Spleen (tissue), 11 donors: ENCODE measurements around the gene PAK6. TPM values are rescaled to one million over a fixed set of nuclear protein-coding genes. Genes with fewer than 3 reads are reported as not detected.

Source experiments
- DNase-seq: peaks from one replicate; pipeline ENCODE4 v3.0.0-alpha.2; 2020
- H3K27ac ChIP-seq, 8 donors: fragments of 200-600 bp; sonication (generic) in 7 of 8; 1 replicate in 4 of 8; 2 replicates in 4 of 8; pipeline versions ENCODE4 v1.5.0 to v1.8.0; 2016 to 2021; ENCODE audit warnings: inconsistent platforms in 4 of 8, mild to moderate bottlenecking in 4 of 8, moderate library complexity in 1 of 8
- H3K27me3 ChIP-seq, 7 donors: fragments of 200-600 bp; sonication (generic) in 6 of 7; replicated peaks in 1 of 7; 1 replicate in 4 of 7; 2 replicates in 3 of 7; pipeline versions ENCODE4 v1.5.0 to v1.8.0; 2016 to 2021; ENCODE audit warnings: inconsistent platforms in 3 of 7, mild to moderate bottlenecking in 1 of 7
- H3K36me3 ChIP-seq, 6 donors: fragments of 200-600 bp; sonication (generic) in 5 of 6; 1 replicate in 4 of 6; 2 replicates in 2 of 6; pipeline versions ENCODE4 v1.5.0 to v1.8.0; 2016 to 2021; ENCODE audit warnings: inconsistent platforms in 2 of 6
- H3K4me1 ChIP-seq, 6 donors: fragments of 200-600 bp; sonication (generic) in 5 of 6; 1 replicate in 3 of 6; 2 replicates in 3 of 6; pipeline versions ENCODE4 v1.5.0 to v1.8.0; 2016 to 2021; ENCODE audit warnings: inconsistent platforms in 3 of 6
- H3K4me3 ChIP-seq, 8 donors: fragments of 200-600 bp; sonication (generic) in 7 of 8; 1 replicate in 4 of 8; 2 replicates in 4 of 8; pipeline versions ENCODE4 v1.5.0 to v1.8.0; 2016 to 2021; ENCODE audit warnings: inconsistent platforms in 4 of 8, mild to moderate bottlenecking in 4 of 8, moderate library complexity in 2 of 8
- H3K9me3 ChIP-seq, 8 donors: fragments of 200-600 bp; sonication (generic) in 7 of 8; 1 replicate in 4 of 8; 2 replicates in 4 of 8; pipeline versions ENCODE4 v1.5.0 to v1.8.0; 2016 to 2021; ENCODE audit warnings: inconsistent platforms in 4 of 8
- POLR2A ChIP-seq, 3 donors: fragments of 450-650 bp; IDR thresholded peaks; one replicate each; pipeline ENCODE4 v1.5.1; 2017; ENCODE audit warnings: antibody characterized with exemption in 3 of 3, mild to moderate bottlenecking in 1 of 3
- POLR2AphosphoS5 ChIP-seq, 3 donors: sonication (generic); formaldehyde crosslinking; IDR thresholded peaks; one replicate each; pipeline ENCODE4 v1.5.1; 2017; ENCODE audit warnings: antibody characterized with exemption in 3 of 3
- WGBS, 5 donors: extraction: QIAGEN DNeasy Blood & Tissue Kit in 3 of 5; methylation state at CpG; one replicate each; pipeline versions ENCODE4 v1.1.5 to v1.1.7; 2013 to 2018; 5-methylcytosine and 5-hydroxymethylcytosine counted together
- intact Hi-C: fragments of 100-400 bp; cut with DNase I; formaldehyde crosslinking; loops from one replicate; pipeline ENCODE4 v1.15.0; 2023; ENCODE audit warnings: low total_unique reads
- polyA plus RNA-seq, 3 donors: library from polyadenylated mRNA; stranded (reverse); fragments of 200-250 nt; gene quantifications; one replicate each; pipeline ENCODE4 v1.2.1, GENCODE V29; 2013
- total RNA-seq, 7 donors: library from RNA; depleted of rRNA in 3 of 7; stranded (reverse); fragments of >200 nt in 3 of 7; fragmentation: NEBNext Ultra II Directional in 4 of 7; extraction: Animal tissue kit (Norgen Biotek cat#: 25700) in 4 of 7; gene quantifications; one replicate each; pipeline versions ENCODE4 v1.1.0 to v1.2.1, GENCODE V29; 2016 to 2021
- TF ChIP-seq, protein P1 (sequence below), 11 experiments: fragments of 200-600 bp in 7 of 11; fragments of 450-650 bp in 4 of 11; sonication (generic) in 4 of 11; IDR thresholded peaks in 8 of 11; conservative IDR thresholded peaks in 3 of 11; 1 replicate in 7 of 11; 2 replicates in 4 of 11; pipeline versions ENCODE4 v1.4.0 to v1.8.0; 2016 to 2021; ENCODE audit warnings: antibody characterized with exemption in 11 of 11, inconsistent platforms in 4 of 11, mild to moderate bottlenecking in 1 of 11
- donor health status: healthy with polysubstance abuse.
- donor health status: DM: no; HTN: no; CAD: no; lungs with moderate emphysema.
- donor health status: DM: no; HTN: no; CAD: no.
- donor health status: Bipolar disorder and iron deficiency.
- donor health status: healthy.
- donor health status: DM: no; HTN: no; CAD: no.
- donor health status: DM: yes; HTN: yes; CAD: no.

Gene PAK6
- total and polyA plus RNA-seq, 10 donors: 0.24 to 5.4 (median 1.7) TPM

DNA sequence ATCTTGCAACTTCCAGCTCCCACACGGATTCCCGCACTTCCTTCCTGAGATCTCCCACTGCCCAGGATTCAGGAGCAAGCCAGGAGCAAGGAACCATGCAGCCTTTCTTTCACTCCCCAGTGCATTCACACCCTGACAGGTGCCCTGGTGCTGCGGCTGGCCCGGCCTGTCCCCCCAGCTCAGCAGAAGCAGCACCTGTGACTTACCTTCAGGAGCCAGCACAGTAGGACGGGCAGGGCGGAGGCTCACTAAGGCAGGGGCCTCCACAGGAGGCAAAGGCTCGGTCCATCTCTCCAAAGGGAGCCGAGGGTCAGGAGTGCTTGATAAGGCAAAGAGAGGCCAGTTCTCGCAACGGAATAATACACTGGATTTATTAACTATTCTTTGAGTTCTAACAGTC, 39.2 kb downstream of the PAK6 start:
- Histone ChIP-seq H3K4me1 (peaks cover 4 to 83% (median 37%) of the 10 kb centered on the region in 6 donors), H3K4me3 (no peak overlapping the region), H3K27ac (no peak overlapping the region), H3K27me3 (peaks cover 0 to 69% (median 42%) of the 10 kb centered on the region in 7 donors), H3K9me3 (no peaks in the 10 kb centered on the region), H3K36me3 (no peaks in the 10 kb centered on the region)
- WGBS, 5 donors: 68 to 78% (median 73%) methylated on average over 6 to 10 of the region's 10 CpGs
- no peak for TF ChIP-seq POLR2AphosphoS5 (IDR thresholded peaks at IDR 0.05)
- TF ChIP-seq, protein P1, sequence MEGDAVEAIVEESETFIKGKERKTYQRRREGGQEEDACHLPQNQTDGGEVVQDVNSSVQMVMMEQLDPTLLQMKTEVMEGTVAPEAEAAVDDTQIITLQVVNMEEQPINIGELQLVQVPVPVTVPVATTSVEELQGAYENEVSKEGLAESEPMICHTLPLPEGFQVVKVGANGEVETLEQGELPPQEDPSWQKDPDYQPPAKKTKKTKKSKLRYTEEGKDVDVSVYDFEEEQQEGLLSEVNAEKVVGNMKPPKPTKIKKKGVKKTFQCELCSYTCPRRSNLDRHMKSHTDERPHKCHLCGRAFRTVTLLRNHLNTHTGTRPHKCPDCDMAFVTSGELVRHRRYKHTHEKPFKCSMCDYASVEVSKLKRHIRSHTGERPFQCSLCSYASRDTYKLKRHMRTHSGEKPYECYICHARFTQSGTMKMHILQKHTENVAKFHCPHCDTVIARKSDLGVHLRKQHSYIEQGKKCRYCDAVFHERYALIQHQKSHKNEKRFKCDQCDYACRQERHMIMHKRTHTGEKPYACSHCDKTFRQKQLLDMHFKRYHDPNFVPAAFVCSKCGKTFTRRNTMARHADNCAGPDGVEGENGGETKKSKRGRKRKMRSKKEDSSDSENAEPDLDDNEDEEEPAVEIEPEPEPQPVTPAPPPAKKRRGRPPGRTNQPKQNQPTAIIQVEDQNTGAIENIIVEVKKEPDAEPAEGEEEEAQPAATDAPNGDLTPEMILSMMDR (IDR thresholded peaks at IDR 0.05 in 8 of 11, conservative IDR thresholded peaks at IDR 0.05 in 3 of 11): no peak
- no peak for TF ChIP-seq POLR2A (IDR thresholded peaks at IDR 0.05)
- intact Hi-C loops: loop anchor here (2.0 to 5.0 kb wide), 3 partner anchors 61 to 231 kb away; no protein-coding TSS in a partner anchor
- no peak for DNase-seq

- intact Hi-C loops: loop anchor here (2.0 to 5.0 kb wide), 3 partner anchors 59 to 232 kb away; no protein-coding TSS in a partner anchor
- DNase-seq: peak; percentile 94
- peaks cover 0 to 80% (median 50%) of the 10 kb centered on the region in 7 donors for H3K27me3 ChIP-seq
- H3K9me3 ChIP-seq: no peaks in the 10 kb centered on the region
- peaks cover 10 to 89% (median 45%) of the 10 kb centered on the region in 6 donors for H3K4me1 ChIP-seq
- H3K36me3 ChIP-seq: no peaks in the 10 kb centered on the region
- H3K27ac ChIP-seq: no peak overlapping the region
- WGBS, 5 donors: 30 to 55% (median 37%) methylated on average over 29 to 40 of the region's 40 CpGs
- TF ChIP-seq, protein P1 (IDR thresholded peaks at IDR 0.05 in 8 of 11, conservative IDR thresholded peaks at IDR 0.05 in 3 of 11): peak; percentile 85 to 100 (median 98)
- TF ChIP-seq POLR2A (IDR thresholded peaks at IDR 0.05) (no peak), POLR2AphosphoS5 (IDR thresholded peaks at IDR 0.05) (peak in 2 of 3 donors; percentile 60 to 68)
- H3K4me3 ChIP-seq: no peak overlapping the region
Measured at GRCh38 chr15:40279437-40280141, 40.7 kb downstream of the PAK6 start.

GRCh38 chr15:40280260-40281056, 41.6 kb downstream of the PAK6 start:
- peaks cover 0 to 79% (median 50%) of the 10 kb centered on the region in 7 donors for H3K27me3 ChIP-seq
- WGBS, 5 donors: 67 to 77% (median 74%) methylated on average over 30 of the region's 30 CpGs
- no peak overlapping the region for H3K4me3 ChIP-seq
- H3K27ac ChIP-seq: no peak overlapping the region
- peaks cover 10 to 86% (median 45%) of the 10 kb centered on the region in 6 donors for H3K4me1 ChIP-seq
- TF ChIP-seq, protein P1 (IDR thresholded peaks at IDR 0.05 in 8 of 11, conservative IDR thresholded peaks at IDR 0.05 in 3 of 11): no peak
- TF ChIP-seq POLR2AphosphoS5 (IDR thresholded peaks at IDR 0.05) (no peak), POLR2A (IDR thresholded peaks at IDR 0.05) (no peak)
- DNase-seq: no peak
- no peaks in the 10 kb centered on the region for H3K36me3 ChIP-seq
- intact Hi-C loops: no loop called here
- H3K9me3 ChIP-seq: no peaks in the 10 kb centered on the region
